Naive B cell (primary cell): ENCODE measurements around the gene PANX2. TPM values are rescaled to one million over a fixed set of nuclear protein-coding genes. Genes with fewer than 3 reads are reported as not detected.
"Not testable (repeated sequence)": the region's sequence is repeated elsewhere in the genome, so short reads cannot be mapped to it uniquely, and the experiment has no call there.

Experiments
- ATAC-seq, 2 donors: fragments of 150-1000 bp; cut with Tn5 transposase; 2 replicates each; pipeline ENCODE4 v1.10.0; 2021; ENCODE audit warnings: low read depth in 2 of 2, mild to moderate bottlenecking in 2 of 2, moderate library complexity in 2 of 2
- DNase-seq: peaks from one replicate; pipeline ENCODE4 v3.0.0; 2022
- H3K27ac Mint-ChIP-seq, 6 donors: one replicate each; pipeline ENCODE4 v1.8.0; 2020 to 2022; ENCODE audit warnings: mild to moderate bottlenecking in 6 of 6, mixed read lengths in 6 of 6, moderate library complexity in 5 of 6, inconsistent platforms in 2 of 6
- H3K27me3 Mint-ChIP-seq, 3 donors: one replicate each; pipeline ENCODE4 v1.8.0; 2021 to 2022; ENCODE audit warnings: mixed read lengths in 3 of 3, mild to moderate bottlenecking in 1 of 3
- H3K36me3 Mint-ChIP-seq, 2 donors: one replicate each; pipeline ENCODE4 v1.8.0; 2020 to 2022; ENCODE audit warnings: mixed read lengths in 2 of 2, inconsistent platforms in 1 of 2, mild to moderate bottlenecking in 1 of 2
- H3K4me1 Mint-ChIP-seq, 3 donors: one replicate each; pipeline ENCODE4 v1.8.0; 2020 to 2022; ENCODE audit warnings: mixed read lengths in 3 of 3, inconsistent platforms in 1 of 3, mild to moderate bottlenecking in 1 of 3, moderate library complexity in 1 of 3
- H3K4me3 Mint-ChIP-seq, 8 donors: one replicate each; pipeline ENCODE4 v1.8.0; 2020 to 2022; ENCODE audit warnings: mild to moderate bottlenecking in 8 of 8, mixed read lengths in 8 of 8, moderate library complexity in 8 of 8, inconsistent platforms in 2 of 8
- H3K9me3 Mint-ChIP-seq, 7 donors: one replicate each; pipeline ENCODE4 v1.8.0; 2020 to 2022; ENCODE audit warnings: mixed read lengths in 7 of 7, mild to moderate bottlenecking in 5 of 7, inconsistent platforms in 2 of 7, moderate library complexity in 1 of 7
- polyA plus RNA-seq, 6 donors: library from polyadenylated mRNA; unstranded; fragments of 300-500 nt; fragmentation: Illumina TruSeq; gene quantifications; one replicate each; pipeline ENCODE4 v1.2.3, GENCODE V29; 2021; ENCODE audit warnings: low read depth in 6 of 6

The PANX2 gene
- polyA plus RNA-seq, 6 donors from 2014 or later = 0.08 TPM; not detected in 5

DNA sequence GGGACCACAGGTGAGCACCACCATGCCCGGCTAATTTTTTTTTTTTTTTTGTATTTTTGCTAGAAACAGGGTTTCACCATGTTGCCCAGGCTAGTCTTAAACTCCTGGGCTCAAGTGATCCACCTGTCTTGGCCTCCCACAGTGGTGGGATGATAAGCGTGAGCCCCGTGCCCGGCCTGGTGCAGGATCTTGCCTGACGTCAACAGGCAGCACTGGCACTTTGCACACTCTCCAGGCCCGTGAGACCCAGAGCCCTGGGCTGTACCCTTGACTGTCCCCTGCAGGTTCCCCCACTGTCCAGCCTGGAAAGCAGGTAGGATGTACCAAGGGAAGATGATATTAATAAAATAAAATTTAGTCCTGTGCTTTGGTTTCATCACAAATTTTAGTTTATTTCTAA, 29.1 kb upstream of the PANX2 start:
- no peaks in the 10 kb centered on the region for H3K9me3 Mint-ChIP-seq
- no peaks in the 10 kb centered on the region for H3K36me3 Mint-ChIP-seq
- ATAC-seq (no peak), DNase-seq (no peak)
- H3K4me3 Mint-ChIP-seq = no peak overlapping the region
- peaks cover 0 to 5% (median 0%) of the 10 kb centered on the region in 3 donors for H3K4me1 Mint-ChIP-seq
- no peak overlapping the region for H3K27ac Mint-ChIP-seq
- H3K27me3 Mint-ChIP-seq = peaks cover 0 to 32% (median 20%) of the 10 kb centered on the region in 3 donors

- H3K27me3 Mint-ChIP-seq = peaks cover 0 to 27% (median 17%) of the 10 kb centered on the region in 3 donors
- peaks cover 0 to 5% (median 3%) of the 10 kb centered on the region in 3 donors for H3K4me1 Mint-ChIP-seq
- no peak overlapping the region for H3K4me3 Mint-ChIP-seq
- no peak for ATAC-seq
- no peaks in the 10 kb centered on the region for H3K9me3 Mint-ChIP-seq
- H3K36me3 Mint-ChIP-seq = no peaks in the 10 kb centered on the region
- no peak for DNase-seq
- H3K27ac Mint-ChIP-seq = no peak overlapping the region
Measured at GRCh38 chr22:50141891-50142363, 28.6 kb upstream of the PANX2 start.

DNA sequence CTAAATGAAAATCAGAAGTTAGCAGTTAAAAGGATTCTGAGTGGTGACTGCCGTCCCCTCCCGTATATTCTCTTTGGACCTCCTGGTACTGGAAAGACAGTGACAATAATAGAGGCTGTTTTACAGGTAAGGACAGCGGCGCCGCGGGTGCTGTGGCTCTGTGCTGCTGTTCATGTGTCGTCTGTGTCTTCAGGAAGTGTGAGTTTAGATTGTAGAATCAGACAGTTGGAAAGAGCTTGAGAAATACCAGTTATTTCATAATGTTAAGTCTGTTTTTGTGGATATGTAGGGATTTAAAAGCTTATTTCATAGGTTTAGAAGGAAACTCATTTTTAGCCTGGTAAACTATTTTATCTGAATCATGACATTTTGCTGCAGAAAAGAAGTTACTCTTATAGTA, 27.4 kb upstream of the PANX2 start:
- H3K36me3 Mint-ChIP-seq = no peaks in the 10 kb centered on the region
- peaks cover 0 to 23% (median 17%) of the 10 kb centered on the region in 3 donors for H3K27me3 Mint-ChIP-seq
- no peaks in the 10 kb centered on the region for H3K9me3 Mint-ChIP-seq
- ATAC-seq = no peak
- no peak for DNase-seq
- peaks cover 0 to 5% (median 4%) of the 10 kb centered on the region in 3 donors for H3K4me1 Mint-ChIP-seq
- H3K27ac Mint-ChIP-seq = no peak overlapping the region
- no peak overlapping the region for H3K4me3 Mint-ChIP-seq

DNA sequence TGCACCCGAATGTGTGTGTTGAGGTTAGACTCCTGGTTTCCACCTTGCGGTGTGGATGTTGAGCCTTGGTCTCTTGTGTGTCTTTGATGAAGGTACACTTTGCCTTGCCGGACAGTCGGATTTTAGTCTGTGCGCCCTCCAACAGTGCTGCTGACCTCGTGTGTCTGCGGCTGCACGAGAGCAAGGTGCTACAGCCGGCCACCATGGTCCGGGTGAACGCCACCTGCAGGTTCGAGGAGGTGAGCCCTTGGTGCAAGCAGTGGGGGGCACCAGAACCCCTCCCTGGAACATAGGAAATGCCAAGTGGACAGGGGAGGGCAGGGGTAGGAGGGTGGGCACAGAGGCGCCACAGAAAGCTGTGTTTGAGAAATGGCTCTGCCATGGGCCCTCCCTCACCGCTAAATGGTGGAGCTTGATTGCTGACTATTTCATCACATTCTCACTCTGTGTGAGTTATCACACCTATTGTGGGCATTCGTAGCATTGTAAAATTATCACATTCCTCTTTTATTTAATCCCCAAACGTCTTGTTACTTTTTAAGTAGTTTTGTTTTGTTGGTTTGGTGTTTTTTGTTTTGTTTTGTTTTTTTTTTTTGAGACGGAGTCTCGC, 26.4 kb upstream of the PANX2 start:
- Mint-ChIP-seq H3K36me3 (no peaks in the 10 kb centered on the region), H3K4me1 (peaks cover 3 to 6% (median 4%) of the 10 kb centered on the region in 3 donors), H3K4me3 (no peak overlapping the region), H3K27ac (no peak overlapping the region), H3K9me3 (no peaks in the 10 kb centered on the region), H3K27me3 (peaks cover 0 to 23% (median 17%) of the 10 kb centered on the region in 3 donors)
- no peak for DNase-seq
- ATAC-seq = no peak

DNA sequence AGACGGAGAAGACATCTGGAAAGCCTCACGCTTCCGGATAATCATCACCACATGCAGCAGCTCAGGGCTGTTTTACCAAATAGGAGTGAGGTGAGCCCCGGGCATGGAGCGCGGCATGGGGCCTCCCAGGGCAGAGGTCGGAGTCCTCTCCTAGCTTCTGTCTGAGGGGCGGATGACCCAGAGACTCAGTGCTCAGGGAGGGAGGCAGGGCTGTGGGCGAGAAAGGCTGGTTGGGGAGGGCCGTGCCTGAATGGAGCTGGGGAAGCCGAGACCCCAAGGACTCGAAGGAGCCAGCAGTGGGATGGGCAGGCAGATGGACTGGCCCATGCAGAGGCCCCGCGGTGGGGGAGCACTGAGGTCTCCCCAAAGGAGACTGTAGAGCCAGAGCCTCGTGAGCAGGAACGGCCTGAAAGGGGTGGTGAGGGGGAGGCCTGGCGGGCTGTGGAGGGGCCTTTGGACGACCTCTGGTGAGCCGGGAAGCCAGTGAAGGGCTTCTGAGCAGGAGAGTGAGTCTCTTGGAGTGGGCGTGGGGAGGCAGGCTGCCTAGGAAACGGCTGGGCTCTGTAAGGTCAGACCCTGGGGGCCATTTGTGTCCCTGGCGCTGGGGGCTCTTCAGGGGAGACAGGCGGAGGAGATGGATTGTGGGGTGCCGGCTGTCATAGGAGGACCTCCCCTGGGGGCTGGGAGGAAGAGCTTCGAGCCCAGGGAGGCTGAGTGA, 24.7 kb upstream of the PANX2 start:
- Mint-ChIP-seq H3K4me3 (no peak overlapping the region), H3K27ac (no peak overlapping the region), H3K36me3 (no peaks in the 10 kb centered on the region), H3K9me3 (no peaks in the 10 kb centered on the region), H3K4me1 (peaks cover 6 to 10% (median 7%) of the 10 kb centered on the region in 3 donors), H3K27me3 (peaks cover 0 to 28% (median 23%) of the 10 kb centered on the region in 3 donors)
- ATAC-seq (no peak), DNase-seq (no peak)

GRCh38 chr22:50146439-50147238, 23.9 kb upstream of the PANX2 start:
- peak; percentile 14 for DNase-seq
- H3K36me3 Mint-ChIP-seq = no peaks in the 10 kb centered on the region
- no peak for ATAC-seq
- H3K27ac Mint-ChIP-seq = peak overlapping the region in 2 of 6 donors; percentile 26 to 49
- H3K4me1 Mint-ChIP-seq = peaks cover 6 to 10% (median 7%) of the 10 kb centered on the region in 3 donors
- H3K9me3 Mint-ChIP-seq = no peaks in the 10 kb centered on the region
- no peak overlapping the region for H3K4me3 Mint-ChIP-seq
- peaks cover 0 to 28% (median 23%) of the 10 kb centered on the region in 3 donors for H3K27me3 Mint-ChIP-seq

DNA sequence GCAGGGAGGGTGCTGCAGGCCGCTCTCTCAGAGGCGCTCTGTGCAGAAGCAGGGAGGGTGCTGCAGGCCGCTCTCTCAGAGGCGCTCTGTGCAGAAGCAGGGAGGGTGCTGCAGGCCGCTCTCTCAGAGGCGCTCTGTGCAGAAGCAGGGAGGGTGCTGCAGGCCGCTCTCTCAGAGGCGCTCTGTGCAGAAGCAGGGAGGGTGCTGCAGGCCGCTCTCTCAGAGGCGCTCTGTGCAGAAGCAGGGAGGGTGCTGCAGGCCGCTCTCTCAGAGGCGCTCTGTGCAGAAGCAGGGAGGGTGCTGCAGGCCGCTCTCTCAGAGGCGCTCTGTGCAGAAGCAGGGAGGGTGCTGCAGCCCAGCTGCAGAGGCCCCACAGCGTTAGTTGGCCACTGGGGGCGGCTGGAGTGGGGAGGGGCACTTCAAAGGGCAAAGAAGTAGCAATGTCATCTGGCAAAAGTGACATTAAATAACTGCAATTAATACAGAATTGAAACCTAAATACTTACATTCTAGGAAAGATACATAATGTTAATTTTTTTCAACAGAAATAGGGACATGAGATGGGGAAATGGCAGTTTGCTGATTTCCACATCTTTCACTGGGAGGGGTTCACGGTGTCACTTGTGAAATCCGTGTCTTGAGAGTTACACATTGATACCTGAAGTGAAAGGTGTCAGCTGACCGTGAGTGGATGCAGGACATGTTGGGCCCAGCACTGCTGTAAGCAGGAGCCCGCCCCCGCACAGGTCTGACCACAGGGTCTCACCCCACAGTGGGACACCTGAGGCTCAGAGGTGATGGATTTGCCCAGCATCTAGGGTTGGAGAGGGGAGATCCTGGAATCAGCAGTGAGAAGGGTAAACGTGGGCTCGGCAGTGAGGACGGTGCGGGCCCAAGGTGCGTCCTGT, 23.0 kb upstream of the PANX2 start:
- H3K36me3 Mint-ChIP-seq, DNase-seq, ATAC-seq, H3K27ac Mint-ChIP-seq, H3K4me3 Mint-ChIP-seq, H3K9me3 Mint-ChIP-seq: not testable (repeated sequence)
- H3K27me3 Mint-ChIP-seq = peaks cover 0 to 22% (median 14%) of the 10 kb centered on the region in 3 donors
- peaks cover 6 to 10% (median 7%) of the 10 kb centered on the region in 3 donors for H3K4me1 Mint-ChIP-seq

- Mint-ChIP-seq H3K27ac (no peak overlapping the region), H3K27me3 (peaks cover 0 to 22% (median 8%) of the 10 kb centered on the region in 3 donors), H3K4me1 (peaks cover 6 to 10% (median 7%) of the 10 kb centered on the region in 3 donors), H3K36me3 (no peaks in the 10 kb centered on the region), H3K4me3 (no peak overlapping the region), H3K9me3 (no peaks in the 10 kb centered on the region)
- ATAC-seq (no peak), DNase-seq (no peak)
Measured at GRCh38 chr22:50148166-50148500, 22.4 kb upstream of the PANX2 start.

GRCh38 chr22:50148991-50149721, 21.4 kb upstream of the PANX2 start:
- no peaks in the 10 kb centered on the region for H3K36me3 Mint-ChIP-seq
- H3K27me3 Mint-ChIP-seq = peaks cover 0 to 22% (median 8%) of the 10 kb centered on the region in 3 donors
- H3K4me3 Mint-ChIP-seq = no peak overlapping the region
- ATAC-seq = peak; percentile 99
- no peaks in the 10 kb centered on the region for H3K9me3 Mint-ChIP-seq
- DNase-seq = peak; percentile 77
- H3K27ac Mint-ChIP-seq = peak overlapping the region in 4 of 6 donors; percentile 44 to 78 (median 69)
- peaks cover 6 to 10% (median 7%) of the 10 kb centered on the region in 3 donors for H3K4me1 Mint-ChIP-seq

DNA sequence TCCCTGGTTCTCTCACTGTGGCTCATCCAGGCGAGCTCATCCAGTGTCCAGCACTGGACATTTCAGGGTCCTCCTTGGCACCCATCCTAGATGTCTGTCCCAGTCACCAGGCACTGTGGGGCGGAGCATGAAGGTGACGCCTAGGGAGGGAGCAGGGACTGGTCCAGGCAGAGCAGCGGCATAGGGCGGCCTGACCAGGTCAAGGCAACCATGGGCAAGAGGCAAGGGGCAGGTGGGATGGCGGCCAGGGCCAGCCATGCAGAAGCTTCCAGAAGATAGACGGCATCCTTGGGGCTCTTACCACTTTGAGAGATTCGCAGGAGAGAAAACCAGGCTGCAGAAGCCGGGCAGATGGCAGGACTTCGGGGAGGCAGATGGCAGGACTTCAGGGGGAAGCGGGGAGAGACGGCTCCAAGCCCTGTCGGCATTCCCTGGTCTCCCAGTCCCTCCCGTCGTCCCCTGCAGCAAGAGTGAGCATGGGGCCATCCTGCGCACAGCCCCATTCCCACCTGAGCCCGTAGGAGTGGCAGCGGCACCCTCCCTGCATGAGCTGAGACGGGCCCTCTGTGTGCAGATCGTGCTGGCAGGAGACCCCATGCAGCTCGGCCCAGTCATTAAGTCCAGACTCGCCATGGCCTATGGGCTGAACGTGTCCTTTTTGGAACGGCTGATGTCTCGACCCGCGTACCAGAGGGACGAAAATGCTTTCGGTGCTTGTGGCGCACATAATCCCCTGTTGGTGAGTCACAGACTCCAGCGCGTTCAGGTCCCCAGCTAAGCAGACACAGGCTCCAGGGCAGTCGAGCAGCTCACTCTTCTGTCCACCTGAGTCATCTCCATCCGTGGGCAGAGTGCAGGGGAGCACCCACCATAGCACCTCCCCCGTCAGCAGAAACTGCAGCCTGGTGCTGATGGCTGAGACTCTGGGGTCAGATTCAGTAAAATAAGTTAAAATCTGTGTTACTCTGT, 20.1 kb upstream of the PANX2 start:
- ATAC-seq = no peak

More for the DNA sequence above, 20.1 kb upstream of the PANX2 start:
- Mint-ChIP-seq H3K4me3 (peak overlapping the region in 1 of 8 donors; percentile 35), H3K36me3 (no peaks in the 10 kb centered on the region), H3K27me3 (peaks cover 0 to 18% (median 4%) of the 10 kb centered on the region in 3 donors), H3K27ac (peak overlapping the region in 2 of 6 donors; percentile 17 to 47), H3K4me1 (peaks cover 6 to 10% (median 7%) of the 10 kb centered on the region in 3 donors), H3K9me3 (no peaks in the 10 kb centered on the region)
- DNase-seq = no peak
